Lung microvascular endothelial cell (primary cell): ENCODE results near the gene CEP57L1. TPM values are rescaled to one million over a fixed set of nuclear protein-coding genes. Genes with fewer than 3 reads are reported as not detected.
"Not testable (repeated sequence)": the region's sequence is repeated elsewhere in the genome, so short reads cannot be mapped to it uniquely, and the experiment has no call there.

Experiments used
- DNase-seq, 2 donors: peaks; one replicate each; pipeline versions ENCODE4 v3.0.0 to v3.0.0-alpha.2; 2010; ENCODE audit warnings: low read depth in 2 of 2
- total RNA-seq: library from RNA; depleted of rRNA; stranded (reverse); fragments of >200 nt; gene quantifications from 2 replicates; pipeline ENCODE4 v1.2.1, GENCODE V29; 2014

Gene CEP57L1
- total RNA-seq, 1 donor from 2014 or later = 11.1 TPM

DNA sequence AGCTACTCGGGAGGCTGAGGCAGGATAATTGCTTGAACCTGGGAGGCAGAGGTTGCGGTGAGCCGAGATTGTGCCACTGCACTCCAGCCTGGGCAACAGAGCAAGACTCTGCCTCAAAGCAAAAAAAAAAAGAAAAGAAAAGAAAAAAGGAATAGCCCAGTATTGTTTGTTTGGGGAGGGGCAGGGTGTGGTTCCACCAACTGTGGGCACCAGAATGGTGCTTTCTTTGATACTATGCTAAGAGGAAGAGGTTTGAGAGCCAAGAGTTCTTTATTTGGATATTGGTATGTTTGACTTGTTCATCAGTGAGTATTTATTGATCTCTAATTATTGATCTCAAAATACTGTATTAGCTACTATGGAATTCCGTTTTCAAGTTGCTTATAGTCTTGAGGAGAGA, 72.3 kb downstream of the CEP57L1 start:
- DNase-seq = no peak

DNA sequence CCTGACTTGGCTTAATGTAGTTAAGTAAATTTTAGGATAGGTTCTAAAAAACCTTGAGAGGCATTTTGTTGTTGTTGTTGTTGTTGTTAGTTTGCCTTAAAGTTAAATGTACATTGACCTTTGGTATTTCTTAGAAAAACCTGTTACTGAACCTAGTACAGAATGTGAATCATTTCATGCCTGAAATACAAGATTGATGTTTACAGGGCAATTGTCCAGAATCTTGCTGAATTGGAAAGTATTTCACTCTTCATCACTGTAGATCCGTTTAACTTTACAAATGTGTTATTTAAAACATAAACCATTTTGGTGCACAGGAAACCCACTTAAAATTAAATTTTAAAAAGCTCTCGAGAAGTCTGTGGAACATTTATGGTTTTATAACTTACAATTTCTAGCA, 75.0 kb downstream of the CEP57L1 start:
- no peak for DNase-seq

DNA sequence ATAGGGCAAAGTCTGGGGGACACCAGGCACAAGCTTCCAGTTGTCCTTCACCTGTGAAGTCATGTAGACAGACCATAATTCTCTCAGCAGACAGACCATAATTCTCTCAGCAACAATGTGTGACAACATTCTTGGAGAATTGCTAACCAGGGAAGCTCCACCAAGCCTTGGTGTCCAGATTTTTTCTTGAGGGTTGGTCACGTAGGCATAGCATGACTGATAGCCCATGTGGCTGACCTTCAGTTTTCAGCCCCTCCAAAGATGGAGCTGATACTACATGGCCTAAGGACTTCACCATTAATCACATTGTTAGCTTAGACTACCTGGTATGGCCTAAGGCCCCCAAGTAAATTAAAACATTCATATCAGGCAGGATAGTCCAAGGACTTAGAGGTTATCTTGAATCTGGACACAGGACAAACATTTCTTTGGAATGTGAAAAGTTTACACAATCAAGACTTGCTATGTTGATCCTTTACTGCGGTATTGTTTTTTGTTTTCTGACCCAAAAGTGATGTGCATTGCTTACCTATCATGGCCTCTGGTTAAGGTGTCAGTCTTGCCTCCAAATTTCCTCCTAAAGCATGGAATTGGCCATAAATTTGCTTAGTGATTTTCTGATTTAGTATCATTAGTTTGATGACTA, 76.9 kb downstream of the CEP57L1 start:
- DNase-seq = no peak

DNA sequence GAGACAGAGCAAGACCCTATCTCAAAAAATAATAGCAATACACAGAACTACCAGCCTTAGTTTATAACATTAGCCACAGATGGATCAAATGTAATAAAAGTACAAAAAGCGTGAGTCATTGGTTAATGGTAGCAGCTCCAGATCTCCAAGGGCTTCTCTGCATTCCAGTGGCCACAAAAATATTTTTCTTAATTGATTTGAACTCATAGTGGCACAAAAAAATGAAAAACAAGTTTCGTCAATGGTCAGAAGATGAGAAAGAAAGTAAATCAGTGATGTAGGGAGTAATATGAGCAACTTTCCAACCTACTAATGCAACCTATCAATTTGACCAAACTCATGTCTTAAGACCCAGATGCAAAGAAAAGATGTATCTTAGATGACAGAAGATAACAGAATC, 79.6 kb downstream of the CEP57L1 start:
- DNase-seq = no peak

DNA sequence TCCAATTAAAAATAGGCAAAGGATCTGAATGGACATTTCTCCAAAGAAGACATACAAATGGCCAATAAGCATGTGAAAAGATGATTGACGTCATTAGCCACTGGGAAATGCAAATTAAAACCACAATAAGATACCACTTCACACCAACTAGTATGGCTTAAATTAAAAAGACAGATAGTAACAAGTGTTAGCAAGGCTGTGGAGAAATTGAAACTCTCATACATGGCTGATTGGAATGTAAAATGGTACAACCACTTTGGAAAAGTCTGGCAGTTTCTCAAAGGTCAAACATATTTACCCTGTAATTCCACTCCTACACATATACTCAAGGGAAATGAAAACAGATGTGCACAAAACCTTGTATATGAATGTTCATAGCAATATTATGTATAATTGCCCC, 83.6 kb downstream of the CEP57L1 start:
- DNase-seq = no peak

DNA sequence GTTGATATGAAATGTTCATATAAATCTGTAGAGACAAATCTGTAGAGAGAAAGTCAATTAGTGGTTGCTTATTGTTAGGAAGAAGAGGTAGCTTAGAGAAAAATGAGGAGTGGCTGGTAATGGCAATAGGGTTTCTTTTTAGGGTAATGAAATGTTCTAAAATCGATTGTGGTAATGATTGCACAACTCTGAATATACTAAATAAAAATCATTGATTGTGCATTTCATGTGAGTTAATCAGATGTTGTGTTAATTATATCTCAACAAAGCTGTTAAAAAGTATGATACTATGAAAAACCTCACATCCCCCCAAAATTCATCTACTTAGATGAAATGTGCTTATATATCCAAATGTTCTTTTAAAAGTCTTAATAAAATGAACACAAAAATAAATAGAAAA, 84.2 kb downstream of the CEP57L1 start:
- DNase-seq = no peak

DNA sequence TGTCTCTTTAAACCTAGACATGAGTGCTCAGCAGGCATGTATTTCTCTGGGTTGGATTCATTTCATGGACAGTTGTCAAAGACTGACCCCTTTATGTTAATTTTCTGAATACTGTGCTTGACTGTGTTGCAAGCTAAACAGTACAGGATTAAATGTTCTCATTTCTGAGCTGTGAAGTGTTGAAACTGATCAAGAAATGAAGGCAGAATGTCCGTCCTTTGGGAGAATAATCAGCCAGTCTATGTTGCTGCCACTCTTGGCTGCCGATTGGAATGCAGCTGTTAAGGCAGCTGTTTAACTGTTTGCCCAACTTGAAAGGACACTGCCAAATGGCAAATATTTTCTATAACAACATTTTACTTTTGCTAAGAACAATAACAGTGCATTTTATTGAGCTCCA, 87.3 kb downstream of the CEP57L1 start:
- peak in 1 of 2 donors; percentile 37 for DNase-seq

DNA sequence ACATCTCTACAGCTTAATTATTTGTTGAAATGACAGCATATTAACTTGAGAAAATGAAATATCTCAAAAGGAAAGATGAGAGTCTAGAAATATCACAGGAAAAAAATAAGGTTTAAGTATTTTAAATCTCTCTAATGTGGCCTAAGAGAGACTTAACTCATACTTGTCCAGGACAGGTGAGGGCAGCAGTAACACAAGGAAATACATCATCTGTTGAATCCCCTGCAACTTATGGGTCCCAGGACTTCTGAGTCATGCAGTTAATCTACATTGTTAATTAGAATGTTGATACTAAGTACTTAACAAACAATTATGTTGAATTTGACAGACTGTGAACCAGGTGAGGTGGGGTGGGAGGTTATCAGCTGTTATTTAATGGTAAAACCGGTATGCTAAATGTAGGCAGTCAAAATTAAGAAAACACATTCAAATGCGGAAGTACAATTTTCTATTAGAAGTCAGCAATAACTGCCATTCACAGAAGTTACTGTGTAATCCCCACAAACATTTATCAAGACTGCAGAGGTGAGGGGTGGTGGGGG, 87.9 kb downstream of the CEP57L1 start:
- no peak for DNase-seq

DNA sequence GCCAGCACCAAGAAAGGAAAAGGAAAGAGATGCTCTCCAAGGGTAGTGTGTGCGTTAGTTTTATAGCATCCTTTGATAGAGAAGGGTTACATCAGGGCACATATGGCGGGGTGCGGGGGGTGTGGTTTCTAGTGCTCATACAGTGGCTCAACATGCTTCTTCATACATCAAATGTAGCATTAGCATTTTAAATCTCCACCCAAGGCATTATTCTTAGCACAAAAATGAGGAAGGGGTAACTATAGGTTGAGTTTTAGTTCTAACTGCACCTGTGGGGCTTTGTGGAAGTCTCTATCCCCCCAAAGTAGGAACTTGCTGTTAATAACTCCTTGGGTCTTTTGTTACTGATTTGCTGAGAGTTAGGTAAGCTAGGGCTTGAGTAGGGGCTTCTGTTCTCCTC, 89.3 kb downstream of the CEP57L1 start:
- DNase-seq = no peak

DNA sequence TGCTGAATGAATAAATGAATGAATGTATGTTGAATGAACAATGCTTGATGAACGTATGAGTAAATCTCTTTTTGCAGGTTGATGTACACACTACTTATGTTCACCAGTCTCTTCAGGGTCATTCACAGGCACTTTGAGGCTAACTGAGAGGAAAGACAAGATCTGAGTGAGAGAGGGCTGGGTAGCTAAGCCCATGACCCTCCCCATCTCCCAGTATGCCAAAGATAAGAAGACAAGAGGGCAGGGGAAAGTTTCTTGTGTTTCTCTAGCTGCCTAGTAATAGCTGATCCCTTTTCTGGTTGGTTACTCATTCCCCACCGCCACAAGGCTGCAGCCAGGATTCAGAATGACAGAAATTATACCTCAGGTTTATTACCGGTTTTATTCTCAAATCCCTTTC, 90.7 kb downstream of the CEP57L1 start:
- no peak for DNase-seq

DNA sequence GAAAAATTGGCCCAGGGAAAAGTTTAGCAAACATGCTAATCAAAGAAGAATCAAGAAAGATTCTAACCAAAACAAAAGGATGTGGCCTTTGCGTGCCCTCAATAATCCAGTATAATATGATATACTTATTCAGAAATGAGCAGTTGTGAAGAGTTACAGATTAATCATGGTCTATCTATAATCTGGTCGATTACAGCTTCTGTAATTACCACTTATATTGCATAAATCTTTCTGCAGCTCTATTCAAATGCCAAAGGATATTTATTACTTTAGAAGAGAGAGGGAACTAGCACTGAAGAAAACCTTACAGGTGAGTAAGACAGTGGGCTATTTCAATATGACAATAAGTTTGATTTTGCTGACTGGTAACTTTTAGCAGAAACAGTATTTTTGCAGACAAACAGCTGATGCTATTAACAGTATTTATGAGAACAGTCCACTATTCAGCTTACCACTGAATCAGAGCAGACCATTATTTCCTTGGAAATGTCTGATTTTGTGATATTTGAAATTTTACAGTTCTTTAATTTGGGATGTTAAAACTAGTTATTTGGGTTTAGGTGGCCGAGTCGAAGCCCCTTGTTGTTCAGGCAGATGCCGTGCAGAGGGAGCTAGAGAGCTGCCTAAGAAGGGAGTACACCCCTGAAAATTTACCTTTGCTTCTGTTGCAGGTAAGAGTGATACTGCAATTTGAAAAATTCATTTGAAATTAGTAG, 92.2 kb downstream of the CEP57L1 start:
- DNase-seq = peak; percentile 45 to 64

DNA sequence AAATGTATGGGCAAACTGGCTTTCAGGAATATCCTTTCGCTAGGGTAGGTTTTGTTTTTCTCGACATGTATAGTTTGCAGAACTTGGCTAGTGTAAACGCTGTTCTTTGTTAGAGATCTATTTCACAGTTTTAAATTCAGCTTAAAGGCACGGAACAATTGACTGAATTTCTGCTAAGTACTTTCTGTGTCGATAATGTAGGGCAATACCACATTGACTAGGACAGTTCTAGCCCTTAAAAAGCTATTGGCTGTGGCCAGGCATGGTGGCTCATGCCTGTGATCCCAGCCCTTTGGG, 92.8 kb downstream of the CEP57L1 start:
- DNase-seq = no peak

DNA sequence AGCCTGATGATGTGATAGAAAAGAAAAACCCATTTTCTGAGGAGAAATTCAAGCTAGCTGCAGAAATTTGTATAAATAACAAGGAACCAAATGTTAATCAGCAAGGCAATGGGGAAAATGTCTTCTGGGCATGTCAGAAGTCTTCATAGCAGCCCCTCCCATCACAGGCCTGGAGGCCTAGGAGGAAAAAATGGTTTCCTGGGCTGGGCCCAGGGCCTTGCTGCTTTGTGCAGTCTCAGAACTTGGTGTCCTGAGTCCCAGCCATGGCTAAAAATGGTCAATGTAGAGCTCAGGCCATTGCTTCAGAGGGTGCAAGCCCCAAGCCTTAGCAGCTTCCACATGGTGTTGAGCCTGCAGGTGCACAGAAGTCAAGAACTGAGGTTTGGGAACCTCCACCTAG, 96.1 kb downstream of the CEP57L1 start:
- not testable (repeated sequence) for DNase-seq

DNA sequence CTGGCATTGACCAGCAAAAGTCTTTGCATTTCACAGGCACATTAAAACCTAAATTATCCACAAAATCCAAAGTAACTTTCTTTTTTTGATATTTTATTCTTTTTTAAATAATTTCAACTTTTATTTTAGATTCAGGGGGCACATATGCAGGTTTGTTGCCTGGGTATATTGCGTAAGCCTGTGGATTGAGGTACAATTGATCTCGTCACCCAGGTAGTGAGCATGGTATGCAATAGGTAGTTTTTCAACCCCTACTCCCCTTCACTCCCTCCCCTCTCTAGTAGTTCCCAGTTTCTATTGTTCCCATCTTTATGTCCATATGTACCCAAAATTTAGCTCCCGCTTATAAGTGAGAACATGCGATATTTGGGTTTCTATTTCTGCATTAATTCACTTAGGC, 97.6 kb downstream of the CEP57L1 start:
- no peak for DNase-seq

DNA sequence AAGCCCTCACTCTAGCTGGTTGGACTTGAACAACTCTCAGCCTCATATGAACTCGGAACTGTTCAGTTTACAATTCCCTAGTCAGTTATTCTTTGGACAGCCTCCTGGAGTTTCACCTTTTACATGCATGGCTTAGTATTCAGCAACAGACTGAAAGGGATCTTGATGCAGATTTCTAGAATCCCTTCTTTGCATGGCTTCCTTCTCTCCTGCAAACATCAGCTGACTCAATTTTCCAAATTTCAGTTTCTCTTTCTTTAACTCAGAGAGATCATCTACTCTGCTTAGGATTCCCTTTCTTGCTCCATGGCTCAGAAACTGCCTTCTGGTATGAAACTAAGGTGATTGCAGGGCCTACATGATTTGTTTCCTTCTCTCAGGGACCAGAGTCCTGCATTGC, 99.6 kb downstream of the CEP57L1 start:
- no peak for DNase-seq

DNA sequence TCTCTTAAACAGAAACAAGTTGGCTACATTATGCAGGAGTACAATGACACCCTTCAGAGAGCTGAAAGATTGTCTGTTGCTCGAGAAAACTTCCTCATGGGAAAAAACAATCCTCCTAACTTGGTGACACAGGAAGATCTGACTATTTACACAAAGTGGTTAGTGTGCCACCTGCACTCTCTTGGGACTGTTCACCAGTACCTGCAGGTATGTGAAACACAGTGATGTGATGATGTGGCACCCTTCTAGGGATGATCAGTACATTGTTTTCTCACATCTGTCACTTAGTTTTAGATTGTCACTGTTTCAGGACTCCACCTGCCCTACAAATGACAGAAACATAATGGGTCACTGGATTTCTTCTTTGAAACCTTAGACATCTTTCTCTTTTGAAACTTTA, 101.8 kb downstream of the CEP57L1 start:
- no peak for DNase-seq

DNA sequence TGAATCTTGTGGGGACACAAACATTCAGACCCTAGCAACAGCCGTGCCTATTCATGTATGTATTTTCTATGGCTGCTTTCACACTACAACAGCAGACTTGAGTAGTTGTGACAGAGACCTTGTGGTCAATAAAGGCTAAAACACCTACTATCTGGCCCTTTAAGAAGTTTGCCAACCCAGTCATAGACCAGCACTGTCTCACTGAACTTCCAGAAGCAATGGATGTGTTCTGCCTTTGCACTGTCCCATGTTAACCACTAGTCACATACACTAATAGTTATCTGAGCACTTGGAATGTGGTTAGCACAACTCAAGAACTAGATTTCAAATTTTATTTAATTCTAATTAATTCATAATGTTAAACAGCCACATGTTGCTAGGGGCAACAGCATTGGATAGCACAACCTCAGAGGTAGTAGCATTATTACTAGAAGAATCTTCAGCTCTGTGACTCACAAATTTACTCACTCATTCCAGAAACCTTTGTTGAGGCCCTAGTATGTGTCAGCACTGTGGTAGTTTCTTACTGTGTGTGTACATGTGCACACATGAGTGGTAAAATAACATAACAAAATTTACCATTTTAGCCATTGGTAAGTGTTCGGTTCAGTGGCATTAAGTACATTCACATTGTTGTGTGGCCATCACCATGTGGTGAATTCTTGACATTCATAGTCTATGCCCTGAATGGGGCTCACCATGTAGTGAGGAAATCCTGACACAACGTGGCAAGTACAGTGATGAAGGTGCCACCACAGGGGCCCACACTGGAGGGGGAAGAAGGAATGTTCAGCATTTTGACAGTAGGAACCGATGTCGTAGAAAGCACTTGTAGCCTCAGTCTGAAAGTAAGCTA, 107.3 kb downstream of the CEP57L1 start:
- DNase-seq = no peak

DNA sequence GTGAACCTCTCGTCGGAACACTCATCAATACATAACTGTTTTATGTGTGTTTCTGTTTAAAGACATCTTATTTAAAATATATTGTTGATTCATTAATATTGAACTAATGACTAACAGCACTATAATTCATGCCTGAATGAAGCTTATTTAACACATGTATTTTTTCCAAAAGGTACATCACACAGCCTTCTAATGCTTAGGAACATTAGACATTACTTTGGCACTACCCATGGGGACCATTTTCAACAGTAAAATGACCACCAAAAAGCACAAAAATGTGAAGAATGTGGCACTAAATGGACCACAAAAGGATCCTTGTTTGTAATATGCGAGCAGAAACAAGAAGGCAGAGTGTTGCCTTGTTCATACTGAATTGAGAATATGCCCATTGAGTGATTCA, 109.2 kb downstream of the CEP57L1 start:
- DNase-seq = no peak

DNA sequence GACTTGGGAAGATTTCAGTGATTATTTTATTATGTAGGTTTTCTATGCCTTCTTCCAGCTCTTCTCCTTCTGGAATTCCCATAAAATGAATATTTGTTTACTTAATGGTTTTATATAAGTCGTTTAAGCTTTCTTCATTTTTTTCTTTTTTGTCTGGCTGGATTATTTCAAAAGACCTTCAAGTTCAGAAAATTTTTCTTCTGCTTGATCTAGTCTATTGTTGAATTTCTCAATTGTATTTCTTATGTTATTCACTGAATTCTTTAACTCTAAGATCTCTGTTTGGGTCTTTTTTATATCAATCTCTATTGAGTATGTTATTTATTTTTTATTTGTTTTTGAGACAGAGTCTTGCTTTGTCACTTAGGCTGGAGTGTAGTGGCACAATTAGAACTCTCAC, 117.4 kb downstream of the CEP57L1 start:
- DNase-seq = no peak
